HepG2 (cell line): ENCODE measurements around the gene SLC23A2. TPM values are rescaled to one million over a fixed set of nuclear protein-coding genes. Genes with fewer than 3 reads are reported as not detected.
A peak's percentile ranks its signal among the peaks of the same experiment; 100 is the strongest.

Experiments used
- CEBPG ChIP-seq: IDR thresholded peaks from 2 replicates; pipeline ENCODE4 v1.6.1; 2016
- GLI4 ChIP-seq: sonication (generic); formaldehyde crosslinking; IDR thresholded peaks from 2 replicates; pipeline ENCODE4 v1.5.1; 2020; ENCODE audit warnings: missing genetic modification reagents, mild to moderate bottlenecking, moderate library complexity, borderline replicate concordance
- HNRNPK ChIP-seq: fragments of 200-400 bp; formaldehyde crosslinking; IDR thresholded peaks from 2 replicates; pipeline ENCODE4 v1.6.1; 2018; ENCODE audit warnings: low read length, low read depth, moderate library complexity, mild to moderate bottlenecking; ENCODE audit not compliant: poor library complexity, severe bottlenecking
- HNRNPL ChIP-seq: fragments of 200-400 bp; formaldehyde crosslinking; IDR thresholded peaks from 2 replicates; pipeline ENCODE4 v1.6.1; 2017; ENCODE audit warnings: mild to moderate bottlenecking, low read depth, low read length
- KDM6A ChIP-seq: IDR thresholded peaks from 2 replicates; pipeline ENCODE4 v1.6.1; 2016; ENCODE audit warnings: low read depth
- KLF13 ChIP-seq: sonication (generic); formaldehyde crosslinking; IDR thresholded peaks from 2 replicates; pipeline ENCODE4 v1.4.0; 2020; ENCODE audit warnings: mild to moderate bottlenecking, missing genetic modification reagents
- LCORL ChIP-seq, 2 experiments: fragments of 450-650 bp in 1 of 2; sonication (generic) in 1 of 2; formaldehyde crosslinking in 1 of 2; IDR thresholded peaks; 2 replicates each; pipeline versions ENCODE4 v1.5.0 to v1.6.1; 2017 to 2020; ENCODE audit warnings: antibody characterized with exemption in 1 of 2, missing genetic modification reagents in 1 of 2
- NFRKB ChIP-seq: fragments of 450-650 bp; IDR thresholded peaks from 2 replicates; pipeline ENCODE4 v1.6.1; 2017
- PLSCR1 ChIP-seq: sonication (generic); formaldehyde crosslinking; IDR thresholded peaks from 2 replicates; pipeline ENCODE4 v1.5.0; 2020; ENCODE audit warnings: missing genetic modification reagents, mild to moderate bottlenecking, borderline replicate concordance
- RAD21 ChIP-seq: fragments of 450-650 bp; formaldehyde crosslinking; IDR thresholded peaks from 2 replicates; pipeline ENCODE4 v1.5.0; 2020; ENCODE audit warnings: mild to moderate bottlenecking
- RXRB ChIP-seq: IDR thresholded peaks from 2 replicates; pipeline ENCODE4 v1.6.1; 2016; ENCODE audit warnings: borderline replicate concordance, missing genetic modification reagents, missing compliant biosample characterization
- TCF7L2 ChIP-seq: IDR thresholded peaks from 2 replicates; pipeline ENCODE4 v1.6.1; 2011; ENCODE audit warnings: mild to moderate bottlenecking, low read depth, low read length, moderate library complexity
- TGIF2 ChIP-seq: IDR thresholded peaks from 2 replicates; pipeline ENCODE4 v1.6.1; 2016; ENCODE audit warnings: control low read depth, missing compliant biosample characterization
- THAP7 ChIP-seq: sonication (generic); formaldehyde crosslinking; IDR thresholded peaks from 2 replicates; pipeline ENCODE4 v1.8.1; 2023; ENCODE audit warnings: mild to moderate bottlenecking, missing genetic modification reagents
- ZBTB10 ChIP-seq: sonication (generic); formaldehyde crosslinking; IDR thresholded peaks from 2 replicates; pipeline ENCODE4 v1.4.0; 2020; ENCODE audit warnings: missing genetic modification reagents, borderline replicate concordance
- ZNF142 ChIP-seq: sonication (generic); formaldehyde crosslinking; IDR thresholded peaks from 2 replicates; pipeline ENCODE4 v1.4.0; 2020; ENCODE audit warnings: missing genetic modification reagents
- ZNF33A ChIP-seq: sonication (generic); formaldehyde crosslinking; IDR thresholded peaks from 2 replicates; pipeline ENCODE4 v1.5.1; 2020; ENCODE audit warnings: missing genetic modification reagents, mild to moderate bottlenecking, moderate library complexity, borderline replicate concordance
- ZNF343 ChIP-seq: sonication (generic); formaldehyde crosslinking; IDR thresholded peaks from 2 replicates; pipeline ENCODE4 v1.4.0; 2020; ENCODE audit warnings: mild to moderate bottlenecking, missing genetic modification reagents
- ZNF549 ChIP-seq: sonication (generic); formaldehyde crosslinking; IDR thresholded peaks from 2 replicates; pipeline ENCODE4 v1.5.0; 2020; ENCODE audit warnings: missing genetic modification reagents
- ZNF576 ChIP-seq: sonication (generic); formaldehyde crosslinking; IDR thresholded peaks from 2 replicates; pipeline ENCODE4 v1.4.0; 2020; ENCODE audit warnings: mild to moderate bottlenecking, missing genetic modification reagents
- ZNF652 ChIP-seq: IDR thresholded peaks from 2 replicates; pipeline ENCODE4 v1.6.1; 2016; ENCODE audit warnings: low read depth, borderline replicate concordance
- ZNF724P ChIP-seq: sonication (generic); formaldehyde crosslinking; IDR thresholded peaks from 2 replicates; pipeline ENCODE4 v1.8.0; 2022; ENCODE audit warnings: missing genetic modification reagents, borderline replicate concordance
- polyA plus RNA-seq, 8 experiments: library from polyadenylated mRNA; depleted of rRNA in 3 of 8; stranded (reverse) in 7 of 8; unstranded in 1 of 8; fragments of >200 nt; fragmentation: Illumina TruSeq in 4 of 8; extraction: Trizol in 4 of 8; gene quantifications; 2 replicates each; pipeline versions ENCODE4 v1.2.1 to v1.2.3, GENCODE V29; 2011 to 2016; ENCODE audit warnings: low read depth in 4 of 8, missing spikeins in 1 of 8, mixed read lengths in 1 of 8; ENCODE audit not compliant: insufficient read depth in 1 of 8
- total RNA-seq, 5 experiments: library from RNA; depleted of rRNA; stranded (reverse); fragments of >200 nt; fragmentation: Illumina TruSeq; extraction: Trizol; gene quantifications; 2 replicates each; pipeline ENCODE4 v1.2.3, GENCODE V29; 2016; ENCODE audit warnings: low read depth in 1 of 5

SLC23A2 gene
- total and polyA plus RNA-seq, 2 of the 13 experiments (the other 11 are each of a cell fraction or from before 2014, with no cell fraction given), result 42.2 to 51.2 TPM

- TF ChIP-seq ZNF142 (CRISPR knock-in tag) (no peak), KLF13 (no peak), GLI4 (no peak), KDM6A (CRISPR knock-in tag) (no peak), ZNF576 (no peak), ZBTB10 (no peak), ZNF549 (CRISPR knock-in tag) (no peak), PLSCR1 (CRISPR knock-in tag) (no peak), RXRB (CRISPR knock-in tag) (no peak), HNRNPK (no peak), ZNF724P (CRISPR knock-in tag) (no peak), ZNF33A (no peak), HNRNPL (no peak), LCORL (IDR thresholded peaks at IDR 0.05) (0 out of 2 replicates have a peak, but pooled peaks have one; percentile 14), LCORL (CRISPR knock-in tag; IDR thresholded peaks at IDR 0.05) (no peak), TGIF2 (no peak), ZNF343 (no peak), CEBPG (CRISPR knock-in tag) (peak; percentile 30; the same call in 1 of the 2 replicates), ZNF652 (CRISPR knock-in tag) (no peak), TCF7L2 (no peak), THAP7 (CRISPR knock-in tag) (no peak), NFRKB (no peak), RAD21 (CRISPR knock-in tag) (peak; percentile 53; the same call in 1 of the 2 replicates)
Observed at GRCh38 chr20:4949833-4950178, 51.5 kb downstream of the SLC23A2 start (continued).
